Measurements from ENCODE around the gene TMEM127. TPM values are rescaled to one million over a fixed set of nuclear protein-coding genes. Genes with fewer than 3 reads are reported as not detected.
A peak's percentile ranks its signal among the peaks of the same experiment; 100 is the strongest.

The TMEM127 gene
- total RNA-seq, 1 experiment from 2014 or later: 25.3 TPM

DNA sequence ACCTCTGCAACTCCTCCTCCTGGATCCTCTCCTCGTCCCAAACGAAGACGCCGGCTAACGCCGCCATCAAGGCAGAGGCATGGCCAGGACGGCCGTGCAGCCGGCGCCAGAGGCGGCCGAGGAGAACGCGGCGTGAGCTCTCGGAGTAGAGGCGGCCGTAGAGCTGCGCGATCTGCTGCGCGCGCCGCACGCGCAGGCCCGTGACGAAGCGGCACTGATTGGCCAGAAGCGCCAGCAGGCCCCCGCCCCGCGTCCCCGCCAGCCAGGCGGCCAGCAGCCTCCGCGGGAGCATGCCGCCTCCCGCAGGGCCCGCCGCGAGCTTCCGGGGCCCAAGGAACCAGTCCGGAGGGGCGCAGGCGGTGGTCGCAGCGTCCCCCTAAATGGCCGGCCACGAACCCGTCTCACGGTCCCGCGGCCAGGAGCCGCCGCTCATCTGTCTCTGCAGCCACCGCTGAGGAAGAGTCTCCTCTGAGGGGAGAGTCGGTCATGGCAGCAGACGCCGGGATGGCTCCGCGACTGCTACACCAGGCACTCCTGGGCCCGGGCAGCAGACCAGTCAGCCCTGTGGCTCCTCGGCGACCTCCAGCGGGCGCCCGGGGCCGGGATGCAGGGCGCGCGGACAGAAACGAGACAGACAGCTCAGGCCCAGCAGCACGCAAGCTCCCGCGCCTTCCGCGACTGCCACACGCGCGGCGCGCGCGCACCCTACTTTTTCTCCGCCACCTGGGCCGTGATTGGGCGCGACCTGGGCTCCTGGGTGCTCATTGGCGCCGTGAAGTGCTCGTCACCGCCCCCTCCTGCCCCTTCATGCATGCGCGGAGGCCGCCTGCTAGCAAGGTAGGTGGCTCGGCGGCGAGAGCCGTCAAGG lies 57.4 kb downstream of the TMEM127 start, which contains the start of gene STARD7:
Gene STARD7, minus strand, starts transcription at position 685 of the 868 bp plus-strand sequence. Its CDS starts 393 bp downstream, at position 292.
- ATAC-seq: peak; percentile 92
- RAD21 ChIA-PET (ENCODE audit: low non-redundant PET in 1 of 2, low total read pairs in 2 of 2, uncharacterized antibody in 2 of 2, unreplicated experiment in 2 of 2): interaction anchor here in 1 of 2 experiments (1.2 kb wide), 1 partner anchor 52 kb away, joined by 3 read pairs; no protein-coding TSS in a partner anchor

More for the DNA sequence above, 57.4 kb downstream of the TMEM127 start, which contains the start of gene STARD7:
- H4K20me1 ChIP-seq (ENCODE audit: insufficient read depth): peaks cover 34% of the 10 kb centered on the region; the same call in 1 of the 2 replicates
- peak; percentile 87 for TF ChIP-seq POLR2AphosphoS5 (IDR thresholded peaks at IDR 0.05; ENCODE audit: low read depth, low read length)
- TF ChIP-seq POLR2A (IDR thresholded peaks at IDR 0.05; ENCODE audit: borderline replicate concordance, extremely low read depth, insufficient read depth, insufficient read length): peak; percentile 81
- TF ChIP-seq, protein P1, sequence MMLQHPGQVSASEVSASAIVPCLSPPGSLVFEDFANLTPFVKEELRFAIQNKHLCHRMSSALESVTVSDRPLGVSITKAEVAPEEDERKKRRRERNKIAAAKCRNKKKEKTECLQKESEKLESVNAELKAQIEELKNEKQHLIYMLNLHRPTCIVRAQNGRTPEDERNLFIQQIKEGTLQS (IDR thresholded peaks at IDR 0.05): no peak
- peak; percentile 91 for TF ChIP-seq EGR1 (IDR thresholded peaks at IDR 0.05; ENCODE audit: low read depth)
- peak; percentile 97 for TF ChIP-seq SP1 (IDR thresholded peaks at IDR 0.05; ENCODE audit: low read depth)
- TF ChIP-seq, protein P2, sequence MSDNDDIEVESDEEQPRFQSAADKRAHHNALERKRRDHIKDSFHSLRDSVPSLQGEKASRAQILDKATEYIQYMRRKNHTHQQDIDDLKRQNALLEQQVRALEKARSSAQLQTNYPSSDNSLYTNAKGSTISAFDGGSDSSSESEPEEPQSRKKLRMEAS (IDR thresholded peaks at IDR 0.05): peak; percentile 89
- TF ChIP-seq TCF7L2 (IDR thresholded peaks at IDR 0.05; ENCODE audit: borderline replicate concordance, extremely low read depth, insufficient read depth, insufficient read length): peak; percentile 60
- no peak for TF ChIP-seq EZH2phosphoT487 (IDR thresholded peaks at IDR 0.05; ENCODE audit: borderline replicate concordance)
- TF ChIP-seq ZFX (IDR thresholded peaks at IDR 0.05): peak; percentile 89
- TF ChIP-seq CEBPB (IDR thresholded peaks at IDR 0.05; ENCODE audit: low read depth): no peak
- H3K4me2 ChIP-seq (ENCODE audit: low read length): peak within 1 kb of the TSS; percentile 87
- H3K4me1 ChIP-seq (ENCODE audit: control insufficient read depth in 1 of 2, insufficient read depth in 2 of 2, low read length in 2 of 2): peaks cover 14 to 30% of the 10 kb centered on the region in 2 experiments
- H3K27me3 ChIP-seq (ENCODE audit: insufficient read depth, low read length): no peaks in the 10 kb centered on the region
- CTCF ChIA-PET: interaction anchor here (1.1 to 2.0 kb wide), 5 partner anchors 34 to 216 kb away, joined by 4 to 12 read pairs (median 5); partner anchors contain the start of gene ASTL
- H3K36me3 ChIP-seq (ENCODE audit: control insufficient read depth in 1 of 2, insufficient read depth in 2 of 2, low read length in 2 of 2): 0 out of 4 replicates have a peak, but pooled peaks cover 0 to 2% of the 10 kb centered on the region in 2 experiments
- BruUV-seq (replicated peaks): no TSS peak
- H2AFZ ChIP-seq (ENCODE audit: low read depth, low read length, poor library complexity, severe bottlenecking): no peak within 1 kb of the TSS
- H3K9me3 ChIP-seq (ENCODE audit: control insufficient read depth in 1 of 2, insufficient read depth in 1 of 2, low read depth in 1 of 2, low read length in 2 of 2): no peaks in the 10 kb centered on the region
- H3K9ac ChIP-seq (ENCODE audit: low read length): peak within 1 kb of the TSS; percentile 96
- intact Hi-C loops (cut with micrococcal nuclease): loop anchor here (2.0 kb wide), 1 partner anchor 52 kb away; no protein-coding TSS in a partner anchor
- peak; percentile 97 for DNase-seq (ENCODE audit: low read depth, low spot score)
- peak within 1 kb of the TSS; percentile 78 to 97 for H3K4me3 ChIP-seq (replicated peaks in 1 of 2; ENCODE audit: low read depth in 1 of 2, low read length in 2 of 2)
- peaks cover 62% of the 10 kb centered on the region for H3K79me2 ChIP-seq (ENCODE audit: insufficient read depth, low read length)
- H3K9me2 ChIP-seq (ENCODE audit: insufficient read depth): no peaks in the 10 kb centered on the region
- POLR2A ChIA-PET: interaction anchor here (0.7 to 1.7 kb wide), 10 partner anchors 9 to 216 kb away, joined by 3 to 9 read pairs (median 3); partner anchors contain the start of genes ASTL and NCAPH
- H3K27ac ChIP-seq (ENCODE audit: low read depth, low read length): peak within 1 kb of the TSS; percentile 99

Data from HCT116 (cell line).